ENCODE results near the gene SNAPC4. TPM values are rescaled to one million over a fixed set of nuclear protein-coding genes. Genes with fewer than 3 reads are reported as not detected.

Gene SNAPC4
- total and polyA plus RNA-seq, 9 of the 15 experiments (the other 6 are each of a cell fraction or from before 2014, with no cell fraction given), result 0.21 to 21.8 (median 8.8) TPM

- TF ChIP-seq FUS (optimal IDR thresholded peaks at IDR 0.05; ENCODE audit: low read depth, low read length) (peak; percentile 97), ZBTB9 (CRISPR knock-in tag; IDR thresholded peaks at IDR 0.05) (peak; percentile 65; the same call in 1 of the 2 replicates), ZNF12 (CRISPR knock-in tag; IDR thresholded peaks at IDR 0.05) (peak; percentile 87), ZNF263 (CRISPR knock-in tag; IDR thresholded peaks at IDR 0.05; ENCODE audit: borderline replicate concordance) (peak; percentile 84), ATF3 (IDR thresholded peaks at IDR 0.05) (no peak), ATF3 (CRISPR knock-in tag; conservative IDR thresholded peaks at IDR 0.05) (peak; percentile 71; the same call in 1 of the 2 replicates), SMAD1 (IDR thresholded peaks at IDR 0.05; ENCODE audit: low read depth, low read length, partially characterized antibody) (peak; percentile 43)
These were observed 36.6 kb downstream of the SNAPC4 start, which contains the start of gene DNLZ (continued) for GRCh38 chr9:136363106-136363948.

- intact Hi-C loops (cut with micrococcal nuclease) (no loop called here), in situ Hi-C loops (cut with MboI) (no loop called here)
- Histone ChIP-seq H3K36me3 (ENCODE audit: control insufficient read depth, insufficient read depth, low read length) (peaks cover 26% of the 10 kb centered on the region; the same call in 1 of the 3 replicates), H2AFZ (ENCODE audit: low read depth, low read length) (no peak overlapping the region), H3K4me1 (replicated peaks in 1 of 2; ENCODE audit: control insufficient read depth in 2 of 2, insufficient read depth in 2 of 2, low read length in 2 of 2) (peaks cover 11 to 95% of the 10 kb centered on the region in 2 experiments), H3K27ac (ENCODE audit: extremely low read depth, low read depth, low read length) (no peak overlapping the region), H3K9me3 (replicated peaks; ENCODE audit: control insufficient read depth, insufficient read depth, low read depth, low read length) (no peaks in the 10 kb centered on the region), H3K9me1 (ENCODE audit: control insufficient read depth, insufficient read depth, low read length) (no peaks in the 10 kb centered on the region), H3K79me2 (ENCODE audit: control insufficient read depth, insufficient read depth, low read length) (no peaks in the 10 kb centered on the region; the same call in 2 of the 3 replicates), H3K27me3 (ENCODE audit: control insufficient read depth in 2 of 2, insufficient read depth in 2 of 2, low read length in 2 of 2) (no peaks in the 10 kb centered on the region), H3K4me2 (ENCODE audit: insufficient read depth, low read length) (peak overlapping the region; percentile 51; the same call in 1 of the 2 replicates), H3K9ac (ENCODE audit: insufficient read depth in 1 of 2, low read depth in 2 of 2, low read length in 2 of 2) (peak overlapping the region; percentile 8 to 71; a peak in 3 of 4 replicates), H3K4me3 (no peak overlapping the region), H4K20me1 (replicated peaks; ENCODE audit: control insufficient read depth, insufficient read depth, low read length) (no peaks in the 10 kb centered on the region)
- 63% methylated on average over 6 of the region's 6 CpGs for WGBS (ENCODE audit: insufficient coverage, low coverage, missing lambda C conversion rate)
- FAIRE-seq (no peak), ATAC-seq (no peak), DNase-seq (ENCODE audit: extremely low read depth in 1 of 4, low spot score in 3 of 4) (no peak)
- ChIA-PET POLR2A (interaction anchor here (0.6 to 2.4 kb wide), 11 partner anchors 9 to 788 kb away, joined by 3 to 12 read pairs (median 5); no protein-coding TSS in a partner anchor), CTCF (ENCODE audit: low intra/inter-chr PET ratio) (no interaction called here)
- no TSS peak for BruUV-seq (replicated peaks)
- TF ChIP-seq LARP7 (IDR thresholded peaks at IDR 0.05) (no peak), FOXK2 (conservative IDR thresholded peaks at IDR 0.05 in 1 of 2, IDR thresholded peaks at IDR 0.05 in 1 of 2; ENCODE audit: low read depth in 2 of 2) (no peak), ZBTB9 (CRISPR knock-in tag; IDR thresholded peaks at IDR 0.05) (no peak), HSF4 (CRISPR knock-in tag; IDR thresholded peaks at IDR 0.05; ENCODE audit: borderline replicate concordance) (no peak), SFPQ (IDR thresholded peaks at IDR 0.05; ENCODE audit: low read depth, low read length) (no peak), NR0B1 (IDR thresholded peaks at IDR 0.05; ENCODE audit: partially characterized antibody) (no peak)
These were observed 37.6 kb downstream of the SNAPC4 start for GRCh38 chr9:136362450-136362784.
